Astrocyte of the spinal cord (primary cell): ENCODE results near the gene CYP2U1.
A peak's percentile ranks its signal among the peaks of the same experiment; 100 is the strongest.
"Not testable (repeated sequence)": the region's sequence is repeated elsewhere in the genome, so short reads cannot be mapped to it uniquely, and the experiment has no call there.

Source experiments
- DNase-seq: peaks from one replicate; pipeline ENCODE4 v3.0.0; 2011; ENCODE audit warnings: low read depth, low spot score
- H3K4me3 ChIP-seq: 2 replicates; pipeline ENCODE4 v1.5.1; 2011; ENCODE audit warnings: low read depth, mild to moderate bottlenecking, low read length, moderate library complexity
- in situ Hi-C: cut with HindIII; loops from 2 replicates; pipeline ENCODE4 v1.10.0; 2017; ENCODE audit warnings: low sequenced_read_pairs
- TF ChIP-seq, protein P1 (sequence below): IDR thresholded peaks from 2 replicates; pipeline ENCODE4 v1.5.1; 2012; ENCODE audit warnings: low read depth, mild to moderate bottlenecking, low read length, inconsistent platforms

CYP2U1 gene

DNA sequence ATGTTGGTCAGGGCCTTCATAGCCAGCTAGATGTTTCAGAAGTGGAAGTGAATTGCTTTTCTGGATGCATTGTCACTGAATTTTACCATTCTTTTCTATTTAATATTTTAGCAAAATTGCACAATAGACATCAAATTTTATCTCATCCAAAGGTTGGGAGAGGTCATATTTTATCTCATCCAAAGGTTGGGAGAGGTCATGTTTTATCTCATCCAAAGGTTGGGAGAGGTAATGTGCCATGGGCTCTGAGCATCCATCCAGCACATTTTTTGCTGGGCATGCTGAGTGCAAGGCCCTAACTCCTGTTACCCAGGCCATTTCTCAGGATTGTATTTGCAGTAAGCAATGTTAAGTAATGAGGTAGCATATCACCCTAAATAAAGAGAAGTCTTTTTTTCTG lies 14.7 kb upstream of the CYP2U1 start:
- TF ChIP-seq, protein P1, sequence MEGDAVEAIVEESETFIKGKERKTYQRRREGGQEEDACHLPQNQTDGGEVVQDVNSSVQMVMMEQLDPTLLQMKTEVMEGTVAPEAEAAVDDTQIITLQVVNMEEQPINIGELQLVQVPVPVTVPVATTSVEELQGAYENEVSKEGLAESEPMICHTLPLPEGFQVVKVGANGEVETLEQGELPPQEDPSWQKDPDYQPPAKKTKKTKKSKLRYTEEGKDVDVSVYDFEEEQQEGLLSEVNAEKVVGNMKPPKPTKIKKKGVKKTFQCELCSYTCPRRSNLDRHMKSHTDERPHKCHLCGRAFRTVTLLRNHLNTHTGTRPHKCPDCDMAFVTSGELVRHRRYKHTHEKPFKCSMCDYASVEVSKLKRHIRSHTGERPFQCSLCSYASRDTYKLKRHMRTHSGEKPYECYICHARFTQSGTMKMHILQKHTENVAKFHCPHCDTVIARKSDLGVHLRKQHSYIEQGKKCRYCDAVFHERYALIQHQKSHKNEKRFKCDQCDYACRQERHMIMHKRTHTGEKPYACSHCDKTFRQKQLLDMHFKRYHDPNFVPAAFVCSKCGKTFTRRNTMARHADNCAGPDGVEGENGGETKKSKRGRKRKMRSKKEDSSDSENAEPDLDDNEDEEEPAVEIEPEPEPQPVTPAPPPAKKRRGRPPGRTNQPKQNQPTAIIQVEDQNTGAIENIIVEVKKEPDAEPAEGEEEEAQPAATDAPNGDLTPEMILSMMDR: no peak
- H3K4me3 ChIP-seq: no peak overlapping the region
- DNase-seq: no peak
- in situ Hi-C loops: no loop called here

DNA sequence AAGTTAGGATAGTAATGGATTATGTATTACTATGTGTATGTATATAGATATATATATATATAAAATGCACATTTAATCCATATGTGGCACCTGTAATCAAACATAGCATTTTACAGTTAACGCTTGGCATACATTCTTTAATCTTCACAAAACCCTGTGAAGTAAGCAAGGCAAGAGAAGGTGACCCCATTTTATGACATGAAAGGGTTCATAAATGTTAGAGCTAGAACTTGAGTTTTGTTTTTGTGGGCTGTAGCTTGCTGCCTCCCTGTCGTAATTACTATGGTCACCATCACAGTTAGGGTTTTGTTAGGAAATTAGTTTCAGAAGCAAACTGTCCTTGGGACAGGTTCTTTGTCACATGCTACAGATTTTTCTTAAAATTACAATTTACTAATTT lies 13.8 kb upstream of the CYP2U1 start:
- in situ Hi-C loops: no loop called here
- no peak overlapping the region for H3K4me3 ChIP-seq
- DNase-seq: no peak
- TF ChIP-seq, protein P1: no peak

DNA sequence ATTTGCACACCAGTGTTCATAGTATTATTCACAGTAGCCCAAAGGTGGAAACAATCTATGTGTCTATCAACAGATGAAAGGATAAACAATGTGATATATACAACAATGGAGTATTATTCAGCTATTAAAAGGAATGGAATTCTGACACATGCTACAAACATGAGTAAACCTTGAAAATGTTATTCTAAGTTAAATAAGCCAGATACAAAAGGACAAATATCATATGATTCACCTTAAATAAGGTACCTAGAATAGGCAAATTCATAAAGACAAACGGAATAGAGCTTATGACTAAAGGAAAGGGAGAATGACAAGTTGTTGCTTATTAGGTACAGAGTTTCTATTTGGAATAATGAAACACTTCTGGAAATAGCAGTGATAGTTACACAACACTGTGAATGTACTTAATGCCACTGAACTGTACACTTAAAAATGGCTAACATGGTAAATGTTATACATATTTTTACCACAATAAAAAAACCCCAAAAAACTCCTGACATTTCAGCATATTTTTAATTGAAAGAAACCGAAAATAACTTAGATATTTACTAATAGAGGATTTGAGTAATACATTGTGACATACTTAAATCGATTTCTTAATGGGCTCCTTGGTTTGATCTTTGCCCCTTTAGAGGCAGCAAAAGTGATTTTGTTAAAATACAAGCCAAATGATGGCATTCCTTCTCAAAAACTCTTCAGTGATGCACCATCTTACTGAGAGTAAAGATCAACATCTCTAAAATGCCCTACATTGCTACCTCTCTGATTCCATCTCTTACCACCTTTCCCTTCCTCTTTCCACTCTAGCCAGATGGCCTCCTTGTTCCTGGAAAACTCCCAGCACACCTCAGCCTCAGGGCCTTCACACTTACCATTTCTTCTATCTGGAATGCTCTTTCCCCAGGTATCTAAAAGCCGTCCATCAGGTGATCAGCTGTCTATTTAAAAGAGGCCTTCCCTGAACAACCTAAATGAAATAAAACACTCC lies 8.6 kb upstream of the CYP2U1 start:
- DNase-seq: no peak
- in situ Hi-C loops: no loop called here
- TF ChIP-seq, protein P1: no peak
- H3K4me3 ChIP-seq: no peak overlapping the region

DNA sequence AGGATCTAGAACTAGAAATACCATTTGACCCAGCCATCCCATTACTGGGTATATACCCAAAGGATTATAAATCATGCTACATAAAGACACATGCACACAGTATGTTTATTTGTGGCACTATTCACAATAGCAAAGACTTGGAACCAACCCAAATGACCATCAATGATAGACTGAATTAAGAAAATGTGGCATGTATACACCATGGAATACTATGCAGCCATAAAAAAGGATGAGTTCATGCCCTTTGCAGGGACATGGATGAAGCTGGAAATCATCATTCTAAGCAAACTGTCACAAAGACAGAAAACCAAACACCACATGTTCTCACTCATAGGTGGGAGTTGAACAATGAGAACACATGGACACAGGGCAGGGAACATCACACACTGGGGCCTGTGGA lies 5.6 kb upstream of the CYP2U1 start:
- DNase-seq, in situ Hi-C loops, H3K4me3 ChIP-seq: not testable (repeated sequence)

DNA sequence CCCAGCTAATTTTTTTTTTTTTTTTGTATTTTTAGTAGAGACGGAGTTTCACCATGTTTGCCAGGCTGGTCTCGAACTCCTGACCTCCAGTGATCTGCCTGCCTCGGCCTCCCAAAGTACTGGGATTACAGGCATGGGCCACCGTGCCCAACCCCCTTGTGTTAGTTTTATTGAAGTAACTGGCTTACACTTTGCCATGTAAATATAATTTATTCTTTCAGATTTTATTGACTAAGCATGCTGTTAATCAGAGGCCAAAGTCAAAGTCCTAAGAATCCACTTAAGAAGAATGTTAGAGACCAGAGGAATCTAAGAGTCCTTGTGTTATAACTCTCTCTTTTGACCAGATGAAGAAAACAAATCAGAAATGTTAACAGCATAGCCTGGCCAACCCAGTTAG lies 4.5 kb upstream of the CYP2U1 start:
- H3K4me3 ChIP-seq, in situ Hi-C loops, DNase-seq: not testable (repeated sequence)

DNA sequence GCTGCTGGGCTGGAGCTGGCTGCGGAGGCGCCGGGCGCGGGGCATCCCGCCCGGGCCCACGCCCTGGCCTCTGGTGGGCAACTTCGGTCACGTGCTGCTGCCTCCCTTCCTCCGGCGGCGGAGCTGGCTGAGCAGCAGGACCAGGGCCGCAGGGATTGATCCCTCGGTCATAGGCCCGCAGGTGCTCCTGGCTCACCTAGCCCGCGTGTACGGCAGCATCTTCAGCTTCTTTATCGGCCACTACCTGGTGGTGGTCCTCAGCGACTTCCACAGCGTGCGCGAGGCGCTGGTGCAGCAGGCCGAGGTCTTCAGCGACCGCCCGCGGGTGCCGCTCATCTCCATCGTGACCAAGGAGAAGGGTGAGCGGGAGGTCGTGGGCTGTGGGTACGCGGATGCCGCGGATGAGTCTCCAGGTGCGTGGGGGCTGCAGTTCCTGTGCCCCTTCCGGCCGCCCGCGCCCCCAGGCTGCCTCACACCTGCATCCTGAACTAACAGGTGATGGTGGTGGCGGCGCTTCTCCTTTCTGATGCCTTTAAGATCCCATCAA lies 499 bp downstream of the CYP2U1 start:
- no peak for DNase-seq
- in situ Hi-C loops: no loop called here
- TF ChIP-seq, protein P1: no peak
- peak overlapping the region; percentile 57 for H3K4me3 ChIP-seq

DNA sequence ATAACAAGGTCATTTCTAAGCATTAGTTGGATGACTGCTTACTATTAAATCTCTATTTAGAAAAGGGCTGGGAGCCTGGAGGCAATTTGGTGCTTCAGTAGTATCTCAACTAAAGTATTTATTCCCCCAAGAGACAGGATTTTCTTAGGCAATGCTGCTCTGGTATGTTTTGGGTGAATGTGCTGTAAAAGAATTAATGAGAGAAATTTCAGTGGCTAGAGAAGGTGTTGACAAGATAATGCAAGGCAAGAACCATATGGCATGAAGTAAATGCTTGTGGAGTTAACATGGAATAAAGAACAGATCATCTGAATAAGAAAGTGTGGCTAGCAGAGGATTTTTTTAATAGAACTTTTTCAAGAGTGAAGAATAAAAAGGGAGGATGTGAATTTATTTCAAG lies 3.9 kb downstream of the CYP2U1 start:
- in situ Hi-C loops: no loop called here
- no peak for DNase-seq
- TF ChIP-seq, protein P1: no peak
- no peak overlapping the region for H3K4me3 ChIP-seq
